Measurements from ENCODE around the gene DNAH7. TPM values are rescaled to one million over a fixed set of nuclear protein-coding genes. Genes with fewer than 3 reads are reported as not detected.

Gene DNAH7
- total and polyA plus RNA-seq, 2 of the 4 experiments (the other 2 are of a cell fraction): 0.22 to 0.36 TPM

DNA sequence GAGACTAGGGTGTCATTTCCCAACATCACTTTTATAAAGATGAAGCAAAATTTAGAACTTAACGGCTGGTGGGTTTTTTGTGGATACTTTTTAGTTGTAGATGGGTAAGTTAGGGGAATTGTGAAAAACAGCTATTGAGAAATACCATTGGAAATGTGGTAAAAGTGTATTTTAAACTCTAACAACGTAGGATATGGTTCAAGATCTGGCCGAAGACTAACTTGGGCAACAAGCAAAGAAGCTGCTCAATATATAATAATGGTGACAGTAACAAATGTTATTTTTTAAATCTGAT, 1.6 kb downstream of the DNAH7 start:
- Histone ChIP-seq H2BK120ac (ENCODE audit: low read depth, low read length) (no peak overlapping the region), H3K14ac (replicated peaks; ENCODE audit: low read depth, low read length) (no peak overlapping the region), H3K18ac (ENCODE audit: low read depth, low read length) (no peak overlapping the region), H3K9me3 (ENCODE audit: control insufficient read depth, insufficient read depth, low read length) (no peaks in the 10 kb centered on the region), H3K9ac (ENCODE audit: low read depth, low read length) (no peak overlapping the region), H3K4me3 (ENCODE audit: insufficient read depth, low read depth, low read length) (no peak overlapping the region), H2BK15ac (ENCODE audit: low read depth, low read length) (no peak overlapping the region), H3K79me1 (ENCODE audit: low read depth in 1 of 2, low read length in 2 of 2) (no peaks in the 10 kb centered on the region), H3K4me1 (ENCODE audit: control insufficient read depth, insufficient read depth, low read length) (no peaks in the 10 kb centered on the region), H3K23ac (ENCODE audit: low read depth, low read length) (no peak overlapping the region), H4K5ac (ENCODE audit: low read depth, low read length) (no peak overlapping the region), H4K20me1 (ENCODE audit: insufficient read depth, low read length) (no peaks in the 10 kb centered on the region), H3K27ac (ENCODE audit: insufficient read depth, low read length) (no peak overlapping the region), H3K4me2 (ENCODE audit: low read depth, low read length) (0 out of 2 replicates have a peak overlapping the region, but pooled peaks have one; percentile 54), H3K4ac (ENCODE audit: low read depth, low read length) (no peak overlapping the region), H2AFZ (replicated peaks; ENCODE audit: low read length, poor library complexity) (no peak overlapping the region), H4K91ac (ENCODE audit: insufficient read depth, low read depth, low read length) (no peak overlapping the region), H3K27me3 (ENCODE audit: control insufficient read depth, insufficient read depth, low read length) (no peaks in the 10 kb centered on the region), H4K8ac (ENCODE audit: low read depth in 2 of 2, low read length in 2 of 2) (no peak overlapping the region), H2AK5ac (ENCODE audit: low read depth, low read length) (no peak overlapping the region), H2AK9ac (replicated peaks; ENCODE audit: low read depth, low read length, poor library complexity) (no peak overlapping the region), H3K56ac (ENCODE audit: extremely low read depth, insufficient read depth, low read length) (no peak overlapping the region), H3K9me1 (ENCODE audit: insufficient read depth, low read length) (0 out of 2 replicates have a peak, but pooled peaks cover 4% of the 10 kb centered on the region), H2BK5ac (ENCODE audit: low read depth, low read length, poor library complexity, severe bottlenecking) (no peak overlapping the region), H3K36me3 (ENCODE audit: control insufficient read depth, insufficient read depth, low read length) (no peaks in the 10 kb centered on the region), H2BK20ac (ENCODE audit: low read depth, low read length) (no peak overlapping the region)
- no CpG with 5 or more reads among the region's 3 CpGs for WGBS, 2 experiments (ENCODE audit: extremely low coverage in 2 of 2, insufficient read length in 1 of 2)
- POLR2A ChIA-PET (ENCODE audit: unreplicated experiment): no interaction called here
- in situ Hi-C loops (cut with MboI; ENCODE audit: low sequenced_read_pairs): loop anchor here (5.0 to 25.0 kb wide), 2 partner anchors 410 to 555 kb away; partner anchors contain the start of gene SLC39A10
- intact Hi-C loops (cut with micrococcal nuclease): loop anchor here (2.0 to 10.0 kb wide), 4 partner anchors 122 to 1520 kb away; no protein-coding TSS in a partner anchor
- DNase-seq: no peak
- dilution Hi-C loops (cut with HindIII; ENCODE audit: low sequenced_read_pairs, unreplicated experiment): no loop called here
- ATAC-seq (ENCODE audit: low read depth): no peak
- TF ChIP-seq MXI1 (IDR thresholded peaks at IDR 0.05; ENCODE audit: borderline replicate concordance, low read depth, low read length): no peak
- TF ChIP-seq CEBPB (IDR thresholded peaks at IDR 0.05; ENCODE audit: low read depth, low read length): peak; percentile 25; the same call in 1 of the 2 replicates
- CTCF ChIA-PET: interaction anchor here (0.6 to 1.5 kb wide), 5 partner anchors 9 to 401 kb away, joined by 3 to 4 read pairs (median 3); no protein-coding TSS in a partner anchor
- no TSS peak for BruUV-seq (replicated peaks)

Data from IMR-90 (cell line).